Uterus (tissue), 2 donors: ENCODE results near the gene NECAB2.

Experiments
- CTCF ChIP-seq, 4 experiments: fragments of 200-600 bp in 2 of 4; fragments of 450-650 bp in 2 of 4; sonication (generic) in 2 of 4; IDR thresholded peaks; one replicate each; pipeline ENCODE4 v1.5.1; 2016 to 2019; ENCODE audit warnings: antibody characterized with exemption in 4 of 4, mild to moderate bottlenecking in 2 of 4, moderate library complexity in 1 of 4
- POLR2A ChIP-seq, 2 donors: fragments of 450-650 bp; IDR thresholded peaks; one replicate each; pipeline ENCODE4 v1.6.1; 2016; ENCODE audit warnings: antibody characterized with exemption in 2 of 2, mild to moderate bottlenecking in 1 of 2, moderate library complexity in 1 of 2

GRCh38 chr16:83971165-83972130 lies 3.4 kb downstream of the NECAB2 start:
- no peak for TF ChIP-seq CTCF (IDR thresholded peaks at IDR 0.05)
- TF ChIP-seq POLR2A (IDR thresholded peaks at IDR 0.05): no peak
